ENCODE measurements around the gene FGF2. TPM values are rescaled to one million over a fixed set of nuclear protein-coding genes. Genes with fewer than 3 reads are reported as not detected.
"Not testable (repeated sequence)": the region's sequence is repeated elsewhere in the genome, so short reads cannot be mapped to it uniquely, and the experiment has no call there.

The FGF2 gene
- polyA plus RNA-seq, 1 experiment: 25.1 TPM

- no peak overlapping the region for H3K27ac ChIP-seq (ENCODE audit: low read depth, low read length)
- no peaks in the 10 kb centered on the region for H3K27me3 ChIP-seq (ENCODE audit: control insufficient read depth, insufficient read depth, low read length)
- no peak for DNase-seq (ENCODE audit: low read depth, low spot score)
- no peaks in the 10 kb centered on the region for H3K9me3 ChIP-seq (ENCODE audit: control insufficient read depth, insufficient read depth, low read length)
- no peak overlapping the region for H3K4me3 ChIP-seq (ENCODE audit: low read depth, low read length)
- CTCF ChIA-PET: interaction anchor here (0.6 to 1.9 kb wide), 4 partner anchors 15 to 196 kb away, joined by 4 to 9 read pairs (median 4); no protein-coding TSS in a partner anchor
- no peak for TF ChIP-seq CTCF (IDR thresholded peaks at IDR 0.05; ENCODE audit: low read depth, low read length)
- POLR2A ChIA-PET: no interaction called here
Observed at GRCh38 chr4:122798917-122799316, 27.7 kb upstream of the FGF2 start.

GRCh38 chr4:122803788-122804208 is 22.8 kb upstream of the FGF2 start:
- no peak for TF ChIP-seq CTCF (IDR thresholded peaks at IDR 0.05; ENCODE audit: low read depth, low read length)
- Histone ChIP-seq H3K9me3 (ENCODE audit: control insufficient read depth, insufficient read depth, low read length) (no peaks in the 10 kb centered on the region), H3K4me3 (ENCODE audit: low read depth, low read length) (no peak overlapping the region), H3K27ac (ENCODE audit: low read depth, low read length) (no peak overlapping the region), H3K27me3 (ENCODE audit: control insufficient read depth, insufficient read depth, low read length) (no peaks in the 10 kb centered on the region)
- DNase-seq (ENCODE audit: low read depth, low spot score): no peak
- CTCF ChIA-PET: interaction anchor here (0.9 kb wide), 1 partner anchor 110 kb away, joined by 3 read pairs; no protein-coding TSS in a partner anchor
- POLR2A ChIA-PET: no interaction called here

GRCh38 chr4:122806981-122807679 is 19.5 kb upstream of the FGF2 start:
- Histone ChIP-seq H3K27me3 (ENCODE audit: control insufficient read depth, insufficient read depth, low read length) (no peaks in the 10 kb centered on the region), H3K9me3 (ENCODE audit: control insufficient read depth, insufficient read depth, low read length) (no peaks in the 10 kb centered on the region), H3K27ac (ENCODE audit: low read depth, low read length) (no peak overlapping the region), H3K4me3 (ENCODE audit: low read depth, low read length) (no peak overlapping the region)
- no peak for DNase-seq (ENCODE audit: low read depth, low spot score)
- ChIA-PET POLR2A (no interaction called here), CTCF (interaction anchor here (1.5 kb wide), 1 partner anchor 10 kb away, joined by 7 read pairs; no protein-coding TSS in a partner anchor)
- TF ChIP-seq CTCF (IDR thresholded peaks at IDR 0.05; ENCODE audit: low read depth, low read length): no peak

DNA sequence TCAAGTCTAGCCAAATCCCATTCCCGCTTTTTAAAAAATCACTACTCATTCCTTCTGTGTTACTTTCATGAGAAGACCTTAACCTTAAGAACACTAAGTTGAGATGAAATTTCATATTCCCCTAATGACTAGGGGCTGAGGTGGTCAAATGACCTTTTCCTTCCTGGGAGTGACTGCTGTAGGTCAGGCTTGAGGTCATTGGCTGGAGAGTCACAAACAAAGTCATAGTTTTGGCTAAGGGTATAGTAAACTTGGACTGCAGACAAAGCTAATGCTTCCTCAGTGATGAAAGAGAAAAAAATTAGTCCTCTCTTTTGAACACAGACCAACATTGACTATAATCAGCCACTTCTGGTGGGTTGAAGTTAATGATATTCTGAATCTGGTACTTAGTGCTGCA is 16.0 kb upstream of the FGF2 start:
- H3K4me3 ChIP-seq (ENCODE audit: low read depth, low read length): no peak overlapping the region
- no peaks in the 10 kb centered on the region for H3K9me3 ChIP-seq (ENCODE audit: control insufficient read depth, insufficient read depth, low read length)
- H3K27me3 ChIP-seq (ENCODE audit: control insufficient read depth, insufficient read depth, low read length): no peaks in the 10 kb centered on the region
- ChIA-PET POLR2A (no interaction called here), CTCF (no interaction called here)
- no peak for DNase-seq (ENCODE audit: low read depth, low spot score)
- no peak for TF ChIP-seq CTCF (IDR thresholded peaks at IDR 0.05; ENCODE audit: low read depth, low read length)
- no peak overlapping the region for H3K27ac ChIP-seq (ENCODE audit: low read depth, low read length)

DNA sequence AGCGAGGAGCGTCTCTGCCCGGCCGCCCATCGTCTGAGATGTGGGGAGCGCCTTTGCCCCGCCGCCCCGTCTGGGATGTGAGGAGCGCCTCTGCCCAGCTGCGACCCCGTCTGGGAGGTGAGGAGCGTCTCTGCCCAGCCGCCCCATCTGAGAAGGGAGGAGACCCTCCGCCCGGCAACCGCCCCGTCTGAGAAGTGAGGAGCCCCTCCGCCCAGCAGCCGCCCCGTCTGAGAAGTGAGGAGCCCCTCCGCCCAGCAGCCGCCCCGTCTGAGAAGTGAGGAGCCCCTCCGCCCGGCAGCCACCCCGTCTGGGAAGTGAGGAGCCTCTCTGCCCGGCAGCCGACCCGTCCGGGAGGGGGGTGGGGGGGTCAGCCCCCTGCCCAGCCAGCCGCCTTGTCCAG is 14.8 kb upstream of the FGF2 start:
- H3K9me3 ChIP-seq (ENCODE audit: control insufficient read depth, insufficient read depth, low read length); H3K4me3 ChIP-seq (ENCODE audit: low read depth, low read length); H3K27ac ChIP-seq (ENCODE audit: low read depth, low read length); POLR2A ChIA-PET; CTCF ChIA-PET; H3K27me3 ChIP-seq (ENCODE audit: control insufficient read depth, insufficient read depth, low read length); DNase-seq (ENCODE audit: low read depth, low spot score): not testable (repeated sequence)

DNA sequence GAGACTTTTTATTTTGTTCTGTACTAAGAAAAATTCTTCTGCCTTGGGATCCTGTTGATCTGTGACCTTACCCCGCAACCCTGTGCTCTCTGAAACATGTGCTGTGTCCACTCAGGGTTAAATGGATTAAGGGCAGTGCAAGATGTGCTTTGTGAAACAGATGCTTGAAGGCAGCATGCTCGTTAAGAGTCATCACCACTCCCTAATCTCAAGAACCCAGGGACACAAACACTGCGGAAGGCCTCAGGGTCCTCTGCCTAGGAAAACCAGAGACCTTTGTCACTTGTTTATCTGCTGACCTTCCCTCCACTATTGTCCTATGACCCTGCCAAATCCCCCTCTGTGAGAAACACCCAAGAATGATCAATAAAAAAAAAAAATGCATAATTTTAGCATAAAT is 13.8 kb upstream of the FGF2 start:
- POLR2A ChIA-PET; CTCF ChIA-PET; H3K27me3 ChIP-seq (ENCODE audit: control insufficient read depth, insufficient read depth, low read length); H3K27ac ChIP-seq (ENCODE audit: low read depth, low read length); H3K9me3 ChIP-seq (ENCODE audit: control insufficient read depth, insufficient read depth, low read length); DNase-seq (ENCODE audit: low read depth, low spot score); H3K4me3 ChIP-seq (ENCODE audit: low read depth, low read length): not testable (repeated sequence)
